RWPE2 (cell line): ENCODE results near the gene SYVN1.
A peak's percentile ranks its signal among the peaks of the same experiment; 100 is the strongest.

Experiments
- ATAC-seq: fragments of 200-7000 bp; cut with Tn5 transposase; 3 replicates; pipeline ENCODE4 v1.9.1; 2021; ENCODE audit warnings: low read depth
- DNase-seq: peaks from one replicate; pipeline ENCODE4 v3.0.0-alpha.2; 2020; ENCODE audit warnings: low spot score
- H3K27ac ChIP-seq: fragments of 450-650 bp; 2 replicates; pipeline ENCODE4 v1.5.1; 2017; ENCODE audit warnings: mild to moderate bottlenecking; ENCODE audit not compliant: poor library complexity, severe bottlenecking
- H3K27me3 ChIP-seq: fragments of 250-450 bp; sonication (Bioruptor Pico); 2 replicates; pipeline ENCODE4 v1.5.1; 2021; ENCODE audit warnings: mild to moderate bottlenecking, moderate library complexity; ENCODE audit not compliant: insufficient read depth, poor library complexity, severe bottlenecking
- H3K36me3 ChIP-seq: fragments of 250-450 bp; sonication (Bioruptor Pico); 2 replicates; pipeline ENCODE4 v1.5.1; 2020; ENCODE audit warnings: low read depth, mild to moderate bottlenecking, moderate library complexity
- H3K4me1 ChIP-seq: fragments of 250-450 bp; sonication (Bioruptor Pico); 2 replicates; pipeline ENCODE4 v1.5.1; 2021; ENCODE audit warnings: mild to moderate bottlenecking, moderate library complexity; ENCODE audit not compliant: insufficient read depth, poor library complexity, severe bottlenecking
- H3K4me3 ChIP-seq: fragments of 250-450 bp; sonication (Bioruptor Pico); 2 replicates; pipeline ENCODE4 v1.5.1; 2021; ENCODE audit warnings: mild to moderate bottlenecking, moderate library complexity; ENCODE audit not compliant: severe bottlenecking
- H3K9me3 ChIP-seq: fragments of 250-450 bp; sonication (Bioruptor Pico); 2 replicates; pipeline ENCODE4 v1.5.1; 2021; ENCODE audit warnings: mild to moderate bottlenecking, moderate library complexity; ENCODE audit not compliant: severe bottlenecking
- CTCF ChIP-seq: fragments of 450-650 bp; IDR thresholded peaks from one replicate; pipeline ENCODE4 v1.5.1; 2017; ENCODE audit warnings: mild to moderate bottlenecking, moderate library complexity; ENCODE audit not compliant: poor library complexity, severe bottlenecking

The SYVN1 gene

GRCh38 chr11:65126624-65127274, 7.6 kb downstream of the SYVN1 start:
- peaks cover 80% of the 10 kb centered on the region for H3K36me3 ChIP-seq
- no peak for ATAC-seq
- H3K27ac ChIP-seq, result no peak overlapping the region
- H3K4me1 ChIP-seq, result peaks cover 8% of the 10 kb centered on the region
- no peaks in the 10 kb centered on the region for H3K27me3 ChIP-seq
- H3K4me3 ChIP-seq, result no peak overlapping the region
- no peak for DNase-seq
- no peaks in the 10 kb centered on the region for H3K9me3 ChIP-seq
- no peak for TF ChIP-seq CTCF

- no peak for ATAC-seq
- Histone ChIP-seq H3K27me3 (no peaks in the 10 kb centered on the region), H3K9me3 (no peaks in the 10 kb centered on the region), H3K27ac (no peak overlapping the region), H3K4me3 (no peak overlapping the region), H3K4me1 (peaks cover 8% of the 10 kb centered on the region), H3K36me3 (peaks cover 81% of the 10 kb centered on the region)
- DNase-seq, result no peak
- TF ChIP-seq CTCF, result no peak
These were observed 8.9 kb downstream of the SYVN1 start for GRCh38 chr11:65125197-65126056.

- Histone ChIP-seq H3K9me3 (no peaks in the 10 kb centered on the region), H3K27ac (no peak overlapping the region), H3K4me1 (peaks cover 8% of the 10 kb centered on the region), H3K36me3 (peaks cover 82% of the 10 kb centered on the region), H3K27me3 (no peaks in the 10 kb centered on the region), H3K4me3 (no peak overlapping the region)
- TF ChIP-seq CTCF, result no peak
- no peak for DNase-seq
- ATAC-seq, result no peak
These were observed 9.7 kb downstream of the SYVN1 start for GRCh38 chr11:65124480-65125196.

- peak within 1 kb of the TSS; percentile 80 for H3K4me3 ChIP-seq
- H3K27me3 ChIP-seq, result no peaks in the 10 kb centered on the region
- peak; percentile 98 for DNase-seq
- ATAC-seq, result peak; percentile 81
- no peaks in the 10 kb centered on the region for H3K9me3 ChIP-seq
- peaks cover 79% of the 10 kb centered on the region for H3K36me3 ChIP-seq
- no peak for TF ChIP-seq CTCF
- peaks cover 8% of the 10 kb centered on the region for H3K4me1 ChIP-seq
- peak within 1 kb of the TSS; percentile 66 for H3K27ac ChIP-seq
These were observed 12.2 kb downstream of the SYVN1 start, which contains the start of the genes FAU and MRPL49 for GRCh38 chr11:65121865-65122696. FAU (minus strand) TSS chr11:65122134; CDS start chr11:65121813, 321 bp downstream. MRPL49 (plus strand) TSS chr11:65122321; CDS start chr11:65122347, 26 bp downstream.
